Measurements from ENCODE around the gene PER2. TPM values are rescaled to one million over a fixed set of nuclear protein-coding genes. Genes with fewer than 3 reads are reported as not detected.

The PER2 gene
- total RNA-seq, 2 donors from 2014 or later = 5.2 to 9.4 TPM

DNA sequence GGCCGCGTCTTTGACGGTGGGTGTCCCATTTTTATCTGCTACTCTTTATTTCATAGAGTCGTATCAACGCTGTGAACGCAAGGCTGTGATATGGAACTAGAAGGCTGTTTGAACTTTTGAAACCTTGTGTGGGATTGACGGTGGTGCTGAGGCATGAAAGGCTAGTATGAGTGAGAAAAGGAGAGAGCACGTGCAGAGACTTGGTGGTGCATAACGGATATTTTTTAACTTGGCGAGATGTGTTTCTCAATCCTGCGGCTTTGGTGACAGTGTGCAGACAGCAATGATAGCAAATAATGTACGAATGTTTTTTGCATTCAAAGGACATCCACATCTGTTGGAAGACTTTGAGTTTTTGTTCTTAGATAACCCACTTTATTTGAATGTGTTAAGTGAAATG, 54.8 kb downstream of the PER2 start:
- Histone ChIP-seq H3K27me3 (peaks cover 0 to 1% of the 10 kb centered on the region in 2 donors), H3K4me3 (no peak overlapping the region), H3K36me3 (no peaks in the 10 kb centered on the region), H3K9me3 (no peaks in the 10 kb centered on the region), H3K4me1 (peaks cover 0 to 14% of the 10 kb centered on the region in 2 donors), H3K27ac (no peak overlapping the region)
- TF ChIP-seq, protein P1, sequence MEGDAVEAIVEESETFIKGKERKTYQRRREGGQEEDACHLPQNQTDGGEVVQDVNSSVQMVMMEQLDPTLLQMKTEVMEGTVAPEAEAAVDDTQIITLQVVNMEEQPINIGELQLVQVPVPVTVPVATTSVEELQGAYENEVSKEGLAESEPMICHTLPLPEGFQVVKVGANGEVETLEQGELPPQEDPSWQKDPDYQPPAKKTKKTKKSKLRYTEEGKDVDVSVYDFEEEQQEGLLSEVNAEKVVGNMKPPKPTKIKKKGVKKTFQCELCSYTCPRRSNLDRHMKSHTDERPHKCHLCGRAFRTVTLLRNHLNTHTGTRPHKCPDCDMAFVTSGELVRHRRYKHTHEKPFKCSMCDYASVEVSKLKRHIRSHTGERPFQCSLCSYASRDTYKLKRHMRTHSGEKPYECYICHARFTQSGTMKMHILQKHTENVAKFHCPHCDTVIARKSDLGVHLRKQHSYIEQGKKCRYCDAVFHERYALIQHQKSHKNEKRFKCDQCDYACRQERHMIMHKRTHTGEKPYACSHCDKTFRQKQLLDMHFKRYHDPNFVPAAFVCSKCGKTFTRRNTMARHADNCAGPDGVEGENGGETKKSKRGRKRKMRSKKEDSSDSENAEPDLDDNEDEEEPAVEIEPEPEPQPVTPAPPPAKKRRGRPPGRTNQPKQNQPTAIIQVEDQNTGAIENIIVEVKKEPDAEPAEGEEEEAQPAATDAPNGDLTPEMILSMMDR (IDR thresholded peaks at IDR 0.05) = no peak
- no peak for DNase-seq (ENCODE audit: low spot score)

DNA sequence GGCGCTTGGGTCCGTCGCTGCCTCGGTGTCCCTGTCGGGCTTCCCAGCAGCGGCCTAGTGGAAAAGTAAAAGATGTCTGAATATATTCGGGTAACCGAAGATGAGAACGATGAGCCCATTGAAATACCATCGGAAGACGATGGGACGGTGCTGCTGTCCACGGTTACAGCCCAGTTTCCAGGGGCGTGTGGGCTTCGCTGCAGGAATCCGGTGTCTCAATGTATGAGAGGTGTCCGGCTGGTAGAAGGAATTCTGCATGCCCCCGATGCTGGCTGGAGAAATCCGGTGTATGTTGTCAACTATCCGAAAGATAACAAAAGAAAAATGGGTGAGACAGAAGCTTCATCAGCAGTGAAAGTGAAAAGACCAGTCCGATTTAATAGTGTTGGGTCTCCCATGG, 56.6 kb downstream of the PER2 start:
- peaks cover 0 to 11% of the 10 kb centered on the region in 2 donors for H3K4me1 ChIP-seq
- peak overlapping the region; percentile 32 to 55 for H3K4me3 ChIP-seq
- H3K27me3 ChIP-seq = no peaks in the 10 kb centered on the region
- H3K36me3 ChIP-seq = no peaks in the 10 kb centered on the region
- TF ChIP-seq, protein P1 (IDR thresholded peaks at IDR 0.05) = no peak
- H3K9me3 ChIP-seq = no peaks in the 10 kb centered on the region
- DNase-seq (ENCODE audit: low spot score) = no peak
- no peak overlapping the region for H3K27ac ChIP-seq

DNA sequence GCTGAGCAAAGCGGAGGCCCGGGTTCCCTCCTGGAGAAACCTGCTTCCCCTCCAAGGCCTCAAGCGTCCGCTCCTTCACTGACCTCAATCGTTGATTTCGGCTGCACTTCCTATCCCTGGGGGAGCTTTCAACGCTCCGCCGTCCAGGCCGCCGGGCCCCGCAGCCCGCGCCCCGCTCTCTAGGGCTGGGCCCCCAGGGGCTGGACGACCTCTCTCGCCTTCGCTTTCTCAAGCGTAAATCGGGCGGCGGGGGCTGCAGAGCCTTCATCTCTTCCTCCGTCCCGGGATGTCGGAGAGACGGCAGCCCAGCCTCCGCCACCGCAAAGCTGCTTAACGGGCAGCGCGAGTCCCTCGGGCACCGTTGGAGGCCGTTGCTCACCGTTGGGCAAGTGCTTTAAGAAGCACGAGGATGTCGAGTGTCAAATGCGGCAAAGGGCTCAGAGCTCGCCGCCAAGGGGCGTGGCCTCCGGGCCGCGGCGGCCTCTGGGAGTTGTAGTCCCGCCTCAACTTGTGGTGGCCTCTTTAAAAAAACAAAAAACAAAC, 57.1 kb downstream of the PER2 start:
- Histone ChIP-seq H3K36me3 (no peaks in the 10 kb centered on the region), H3K27me3 (no peaks in the 10 kb centered on the region), H3K4me1 (peaks cover 0 to 11% of the 10 kb centered on the region in 2 donors), H3K9me3 (no peaks in the 10 kb centered on the region), H3K27ac (peak overlapping the region; percentile 29 to 33), H3K4me3 (peak overlapping the region; percentile 32 to 55)
- TF ChIP-seq, protein P1 (IDR thresholded peaks at IDR 0.05) = peak in 1 of 2 donors; percentile 49
- DNase-seq (ENCODE audit: low spot score) = peak; percentile 85

DNA sequence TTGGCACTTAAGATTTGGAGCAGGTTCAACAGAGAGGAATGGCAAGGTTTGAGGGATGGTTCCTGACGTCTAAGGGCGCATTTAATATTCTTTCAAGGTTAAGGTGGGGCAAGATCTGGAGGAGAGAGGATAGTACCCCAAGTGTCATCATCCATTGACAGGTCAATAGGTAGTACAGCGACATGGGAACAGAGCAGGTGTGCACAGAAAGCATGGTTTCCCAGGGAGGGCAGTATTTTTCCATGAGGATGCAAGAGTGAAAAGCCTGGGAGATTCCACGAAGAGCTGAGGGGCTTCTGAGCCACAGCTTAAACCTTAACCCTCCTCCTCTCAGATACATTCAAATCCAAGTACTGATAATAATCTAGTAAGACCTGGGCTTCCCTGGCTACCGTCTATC, 57.7 kb downstream of the PER2 start:
- Histone ChIP-seq H3K4me3 (peak overlapping the region in 1 of 2 donors; percentile 55), H3K27ac (peak overlapping the region in 1 of 2 donors; percentile 33), H3K27me3 (no peaks in the 10 kb centered on the region), H3K4me1 (peaks cover 0 to 15% of the 10 kb centered on the region in 2 donors), H3K36me3 (no peaks in the 10 kb centered on the region), H3K9me3 (no peaks in the 10 kb centered on the region)
- no peak for DNase-seq (ENCODE audit: low spot score)
- TF ChIP-seq, protein P1 (IDR thresholded peaks at IDR 0.05) = no peak

DNA sequence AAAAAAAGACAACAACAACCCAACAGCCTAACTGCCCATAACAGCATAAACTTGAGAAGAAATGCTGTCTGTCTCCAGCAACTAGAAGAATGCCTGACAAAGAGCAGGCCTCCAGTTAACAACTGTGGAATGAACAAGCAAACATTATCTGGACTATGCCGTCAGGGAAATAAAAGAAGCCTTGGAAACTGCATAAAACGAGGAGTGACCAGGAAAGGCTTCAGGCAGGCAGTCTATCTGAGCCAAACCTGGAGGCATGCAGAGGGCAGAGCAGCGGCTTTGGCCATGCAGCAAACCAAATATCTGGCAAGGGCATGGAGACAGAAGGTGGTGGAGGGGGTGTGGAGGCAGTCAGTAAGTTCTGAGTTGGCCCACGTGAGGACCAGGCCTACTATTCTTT, 59.7 kb downstream of the PER2 start:
- H3K36me3 ChIP-seq = no peaks in the 10 kb centered on the region
- H3K4me3 ChIP-seq = no peak overlapping the region
- no peak for DNase-seq (ENCODE audit: low spot score)
- H3K27me3 ChIP-seq = no peaks in the 10 kb centered on the region
- TF ChIP-seq, protein P1 (IDR thresholded peaks at IDR 0.05) = no peak
- no peaks in the 10 kb centered on the region for H3K9me3 ChIP-seq
- H3K4me1 ChIP-seq = peaks cover 0 to 13% of the 10 kb centered on the region in 2 donors
- H3K27ac ChIP-seq = no peak overlapping the region

DNA sequence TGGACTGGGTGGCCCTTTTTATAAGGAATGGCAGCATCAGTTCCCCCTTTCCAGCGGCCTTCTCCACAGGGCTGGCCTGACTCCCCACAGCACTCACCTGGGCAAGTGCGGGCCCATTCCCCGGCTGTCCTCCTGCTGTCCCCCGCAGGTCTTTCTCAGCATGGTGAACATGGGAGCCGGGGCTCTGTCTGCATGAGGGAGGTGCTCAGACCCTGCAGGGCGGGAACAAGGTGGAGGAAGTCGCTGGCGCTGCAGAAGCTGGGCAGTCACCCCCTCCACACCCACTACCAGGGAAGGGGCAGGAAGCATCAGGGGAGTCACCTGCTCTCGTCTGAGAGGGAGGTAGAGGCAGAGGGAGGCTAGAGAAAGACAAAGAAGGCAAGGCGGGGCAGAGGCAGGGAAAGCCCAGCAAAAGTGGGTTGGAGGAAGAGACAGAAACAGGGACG, 60.8 kb downstream of the PER2 start:
- Histone ChIP-seq H3K4me1 (peaks cover 0 to 13% of the 10 kb centered on the region in 2 donors), H3K27me3 (no peaks in the 10 kb centered on the region), H3K4me3 (no peak overlapping the region), H3K36me3 (no peaks in the 10 kb centered on the region), H3K27ac (no peak overlapping the region), H3K9me3 (no peaks in the 10 kb centered on the region)
- no peak for DNase-seq (ENCODE audit: low spot score)
- TF ChIP-seq, protein P1 (IDR thresholded peaks at IDR 0.05) = no peak

Data from right atrium auricular region (tissue), 2 donors.